ENCODE measurements around the gene ABTB1. TPM values are rescaled to one million over a fixed set of nuclear protein-coding genes. Genes with fewer than 3 reads are reported as not detected.

The ABTB1 gene
- total and polyA plus RNA-seq, 2 donors (not counting 1 experiment from before 2014, with no cell fraction given), result 141 to 259 TPM

GRCh38 chr3:127723011-127723567 is 50.3 kb downstream of the ABTB1 start:
- peaks cover 3% of the 10 kb centered on the region for H3K9me3 Mint-ChIP-seq (ENCODE audit: insufficient read depth)
- Histone ChIP-seq H3K36me3 (replicated peaks in 1 of 2; ENCODE audit: control extremely low read depth in 1 of 2, control insufficient read depth in 1 of 2, extremely low read depth in 1 of 2, insufficient read depth in 2 of 2, low read length in 1 of 2) (no peaks in the 10 kb centered on the region), H3K79me2 (ENCODE audit: control insufficient read depth, insufficient read depth, low read length) (no peaks in the 10 kb centered on the region), H3K27ac (ENCODE audit: low read length in 2 of 2) (no peak overlapping the region), H3K4me1 (ENCODE audit: control insufficient read depth in 2 of 2, insufficient read depth in 2 of 2, low read length in 2 of 2) (no peaks in the 10 kb centered on the region), H2AFZ (ENCODE audit: insufficient read depth, low read depth, low read length, poor library complexity, severe bottlenecking) (no peak overlapping the region), H3K9me3 (ENCODE audit: control extremely low read depth in 1 of 3, control insufficient read depth in 2 of 3, insufficient read depth in 1 of 3, low read length in 2 of 3) (no peaks in the 10 kb centered on the region), H3K27me3 (replicated peaks in 1 of 4; ENCODE audit: control extremely low read depth in 1 of 4, control insufficient read depth in 3 of 4, insufficient read depth in 4 of 4, low read length in 3 of 4) (no peaks in the 10 kb centered on the region), H4K20me1 (ENCODE audit: control insufficient read depth, insufficient read depth, low read length, poor library complexity, severe bottlenecking) (no peaks in the 10 kb centered on the region), H3K4me2 (replicated peaks; ENCODE audit: low read depth, low read length, poor library complexity, severe bottlenecking) (no peak overlapping the region), H3K4me3 (ENCODE audit: control extremely low read depth in 1 of 5, extremely low read depth in 1 of 5, insufficient read depth in 1 of 5, low read depth in 2 of 5, low read length in 4 of 5) (no peak overlapping the region), H3K9ac (ENCODE audit: low read length) (no peak overlapping the region)
- intact Hi-C loops (cut with micrococcal nuclease), result no loop called here
- ChIA-PET CTCF (interaction anchor here (0.5 kb wide), 1 partner anchor 294 kb away, joined by 4 read pairs; no protein-coding TSS in a partner anchor), POLR2A (no interaction called here)
- peak overlapping the region; percentile 11 for H3K27ac Mint-ChIP-seq
- TF ChIP-seq CTCF (IDR thresholded peaks at IDR 0.05) (no peak), EZH2 (IDR thresholded peaks at IDR 0.05; ENCODE audit: borderline replicate concordance, insufficient read depth, low read depth, low read length, poor library complexity, severe bottlenecking) (no peak)
- no peak overlapping the region for H3K4me3 Mint-ChIP-seq
- DNase-seq (no peak), ATAC-seq (ENCODE audit: low read depth) (no peak)
- WGBS (ENCODE audit: insufficient coverage), result 91% methylated on average over 6 of the region's 11 CpGs
- H3K4me1 Mint-ChIP-seq, result no peaks in the 10 kb centered on the region
- H3K27me3 Mint-ChIP-seq, result no peaks in the 10 kb centered on the region

- Histone ChIP-seq H3K4me2 (replicated peaks; ENCODE audit: low read depth, low read length, poor library complexity, severe bottlenecking) (no peak overlapping the region), H3K9ac (ENCODE audit: low read length) (no peak overlapping the region), H4K20me1 (ENCODE audit: control insufficient read depth, insufficient read depth, low read length, poor library complexity, severe bottlenecking) (no peaks in the 10 kb centered on the region), H3K27ac (ENCODE audit: low read length in 2 of 2) (no peak overlapping the region), H2AFZ (ENCODE audit: insufficient read depth, low read depth, low read length, poor library complexity, severe bottlenecking) (no peak overlapping the region), H3K4me1 (ENCODE audit: control insufficient read depth in 2 of 2, insufficient read depth in 2 of 2, low read length in 2 of 2) (peaks cover 0 to 6% of the 10 kb centered on the region in 2 donors), H3K27me3 (replicated peaks in 1 of 4; ENCODE audit: control extremely low read depth in 1 of 4, control insufficient read depth in 3 of 4, insufficient read depth in 4 of 4, low read length in 3 of 4) (no peaks in the 10 kb centered on the region), H3K4me3 (ENCODE audit: control extremely low read depth in 1 of 5, extremely low read depth in 1 of 5, insufficient read depth in 1 of 5, low read depth in 2 of 5, low read length in 4 of 5) (no peak overlapping the region), H3K36me3 (replicated peaks in 1 of 2; ENCODE audit: control extremely low read depth in 1 of 2, control insufficient read depth in 1 of 2, extremely low read depth in 1 of 2, insufficient read depth in 2 of 2, low read length in 1 of 2) (no peaks in the 10 kb centered on the region), H3K79me2 (ENCODE audit: control insufficient read depth, insufficient read depth, low read length) (no peaks in the 10 kb centered on the region), H3K9me3 (ENCODE audit: control extremely low read depth in 1 of 3, control insufficient read depth in 2 of 3, insufficient read depth in 1 of 3, low read length in 2 of 3) (no peaks in the 10 kb centered on the region)
- no peaks in the 10 kb centered on the region for H3K27me3 Mint-ChIP-seq
- no peak for DNase-seq
- H3K4me1 Mint-ChIP-seq, result peaks cover 13% of the 10 kb centered on the region
- ATAC-seq (ENCODE audit: low read depth), result no peak
- POLR2A ChIA-PET, result no interaction called here
- WGBS (ENCODE audit: insufficient coverage), result no CpG with 5 or more reads among the region's 3 CpGs
- CTCF ChIA-PET, result no interaction called here
- no peak overlapping the region for H3K4me3 Mint-ChIP-seq
- intact Hi-C loops (cut with micrococcal nuclease), result no loop called here
- no peak for TF ChIP-seq CTCF (IDR thresholded peaks at IDR 0.05)
- TF ChIP-seq EZH2 (IDR thresholded peaks at IDR 0.05; ENCODE audit: borderline replicate concordance, insufficient read depth, low read depth, low read length, poor library complexity, severe bottlenecking), result no peak
- no peak overlapping the region for H3K27ac Mint-ChIP-seq
- peaks cover 3% of the 10 kb centered on the region for H3K9me3 Mint-ChIP-seq (ENCODE audit: insufficient read depth)
Observed at GRCh38 chr3:127726894-127727293, 54.1 kb downstream of the ABTB1 start.
